Adrenal gland (tissue), 12 donors: ENCODE data around the gene GCSAM. TPM values are rescaled to one million over a fixed set of nuclear protein-coding genes. Genes with fewer than 3 reads are reported as not detected.

Source experiments
- DNase-seq, 7 donors: peaks; one replicate each; pipeline ENCODE4 v3.0.0-alpha.2; 2019 to 2020
- H3K27ac ChIP-seq, 5 donors: fragments of 200-600 bp; sonication (generic) in 4 of 5; 1 replicate in 3 of 5; 2 replicates in 2 of 5; pipeline versions ENCODE4 v1.5.1 to v1.8.0; 2016 to 2020; ENCODE audit warnings: mild to moderate bottlenecking in 1 of 5
- H3K27me3 ChIP-seq: fragments of 200-600 bp; 2 replicates; pipeline ENCODE4 v1.8.0; 2021
- H3K36me3 ChIP-seq, 2 donors: fragments of 200-600 bp; replicated peaks in 1 of 2; 1 replicate in 1 of 2; 2 replicates in 1 of 2; pipeline versions ENCODE4 v1.5.1 to v1.8.0; 2018 to 2022
- H3K4me1 ChIP-seq, 2 donors: fragments of 200-600 bp; replicated peaks in 1 of 2; 1 replicate in 1 of 2; 2 replicates in 1 of 2; pipeline versions ENCODE4 v1.5.1 to v1.8.0; 2018 to 2021
- H3K4me3 ChIP-seq, 4 donors: fragments of 200-600 bp; sonication (generic) in 3 of 4; one replicate each; pipeline ENCODE4 v1.5.1; 2016 to 2018
- H3K9me3 ChIP-seq, 3 donors: fragments of 200-600 bp; sonication (generic) in 1 of 3; replicated peaks in 1 of 3; 1 replicate in 2 of 3; 2 replicates in 1 of 3; pipeline versions ENCODE4 v1.5.1 to v1.8.0; 2016 to 2021
- POLR2A ChIP-seq, 2 donors: fragments of 450-650 bp; IDR thresholded peaks; one replicate each; pipeline ENCODE4 v1.6.1; 2017; ENCODE audit warnings: antibody characterized with exemption in 2 of 2, mild to moderate bottlenecking in 2 of 2, moderate library complexity in 1 of 2
- WGBS, 4 donors: extraction: QIAGEN DNeasy Blood & Tissue Kit in 2 of 4; methylation state at CpG; one replicate each; pipeline versions ENCODE4 v1.1.5 to v1.1.7; 2013 to 2017; 5-methylcytosine and 5-hydroxymethylcytosine counted together
- intact Hi-C, 2 donors: fragments of 100-400 bp; cut with DNase I; formaldehyde crosslinking; loops; one replicate each; pipeline versions ENCODE4 v1.14.1 to v1.15.0; 2022 to 2023
- polyA plus RNA-seq, 3 donors: library from polyadenylated mRNA; stranded (reverse); fragments of 200-250 nt in 2 of 3; fragments of 350-450 nt in 1 of 3; fragmentation: Illumina TruSeq in 1 of 3; extraction: RNeasy Lipid Tissue Mini Kit (QIAGEN cat#74804) in 1 of 3; gene quantifications; one replicate each; pipeline ENCODE4 v1.2.3, GENCODE V29; 2013 to 2014
- total RNA-seq, 9 donors: library from RNA; depleted of rRNA in 4 of 9; stranded (reverse); fragments of >200 nt in 4 of 9; fragments of 120-200 nt in 1 of 9; fragmentation: NEBNext Ultra II Directional in 1 of 9; extraction: Animal tissue kit (Norgen Biotek cat#: 25700) in 1 of 9; gene quantifications; one replicate each; pipeline versions ENCODE4 v1.1.0 to v1.2.4, GENCODE V29; 2013 to 2023
- TF ChIP-seq, protein P1 (sequence below), 6 experiments: fragments of 450-650 bp in 4 of 6; fragments of 200-600 bp in 2 of 6; sonication (generic) in 1 of 6; IDR thresholded peaks; 1 replicate in 5 of 6; 2 replicates in 1 of 6; pipeline versions ENCODE4 v1.5.1 to v1.8.0; 2016 to 2021; ENCODE audit warnings: antibody characterized with exemption in 6 of 6, mild to moderate bottlenecking in 2 of 6, moderate library complexity in 1 of 6
- donor health status: healthy with polysubstance abuse.
- donor health status: Bipolar disorder and iron deficiency.
- donor health status: DM: yes; HTN: yes; CAD: no.
- donor health status: DM: no; HTN: no; CAD: no.
- donor health status: DM: no; HTN: no; CAD: no.
- donor health status: DM: yes; HTN: yes; CAD: no.

Gene GCSAM
- total and polyA plus RNA-seq, 12 donors, result 0.07 to 1.8 (median 0.26) TPM; not detected in 5

DNA sequence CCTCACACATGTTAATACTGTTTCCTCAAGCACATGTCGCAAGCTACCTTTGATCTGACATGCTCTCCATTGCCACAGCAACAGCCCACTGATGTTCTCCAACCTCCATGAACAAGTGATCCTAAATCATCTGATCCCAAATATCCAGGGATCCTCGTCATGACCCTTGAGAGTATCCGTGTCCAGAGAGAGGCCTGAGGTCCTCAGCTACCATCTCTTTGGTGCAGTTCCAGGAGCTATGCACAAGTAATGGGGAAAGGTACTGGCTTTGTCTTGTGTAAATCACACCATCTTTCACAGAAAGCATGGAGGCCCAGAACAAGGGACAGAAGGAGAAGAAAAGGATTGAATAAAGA lies 2.4 kb downstream of the GCSAM start:
- Histone ChIP-seq H3K9me3 (no peaks in the 10 kb centered on the region), H3K4me1 (peaks cover 4 to 14% of the 10 kb centered on the region in 2 donors), H3K27ac (no peak overlapping the region), H3K36me3 (no peaks in the 10 kb centered on the region), H3K4me3 (no peak overlapping the region), H3K27me3 (no peaks in the 10 kb centered on the region)
- no peak for DNase-seq
- intact Hi-C loops, result no loop called here
- no peak for TF ChIP-seq POLR2A (IDR thresholded peaks at IDR 0.05)
- TF ChIP-seq, protein P1, sequence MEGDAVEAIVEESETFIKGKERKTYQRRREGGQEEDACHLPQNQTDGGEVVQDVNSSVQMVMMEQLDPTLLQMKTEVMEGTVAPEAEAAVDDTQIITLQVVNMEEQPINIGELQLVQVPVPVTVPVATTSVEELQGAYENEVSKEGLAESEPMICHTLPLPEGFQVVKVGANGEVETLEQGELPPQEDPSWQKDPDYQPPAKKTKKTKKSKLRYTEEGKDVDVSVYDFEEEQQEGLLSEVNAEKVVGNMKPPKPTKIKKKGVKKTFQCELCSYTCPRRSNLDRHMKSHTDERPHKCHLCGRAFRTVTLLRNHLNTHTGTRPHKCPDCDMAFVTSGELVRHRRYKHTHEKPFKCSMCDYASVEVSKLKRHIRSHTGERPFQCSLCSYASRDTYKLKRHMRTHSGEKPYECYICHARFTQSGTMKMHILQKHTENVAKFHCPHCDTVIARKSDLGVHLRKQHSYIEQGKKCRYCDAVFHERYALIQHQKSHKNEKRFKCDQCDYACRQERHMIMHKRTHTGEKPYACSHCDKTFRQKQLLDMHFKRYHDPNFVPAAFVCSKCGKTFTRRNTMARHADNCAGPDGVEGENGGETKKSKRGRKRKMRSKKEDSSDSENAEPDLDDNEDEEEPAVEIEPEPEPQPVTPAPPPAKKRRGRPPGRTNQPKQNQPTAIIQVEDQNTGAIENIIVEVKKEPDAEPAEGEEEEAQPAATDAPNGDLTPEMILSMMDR (IDR thresholded peaks at IDR 0.05), result no peak
- WGBS, 4 donors, result 80 to 91% (median 87%) methylated on average over 3 of the region's 3 CpGs

DNA sequence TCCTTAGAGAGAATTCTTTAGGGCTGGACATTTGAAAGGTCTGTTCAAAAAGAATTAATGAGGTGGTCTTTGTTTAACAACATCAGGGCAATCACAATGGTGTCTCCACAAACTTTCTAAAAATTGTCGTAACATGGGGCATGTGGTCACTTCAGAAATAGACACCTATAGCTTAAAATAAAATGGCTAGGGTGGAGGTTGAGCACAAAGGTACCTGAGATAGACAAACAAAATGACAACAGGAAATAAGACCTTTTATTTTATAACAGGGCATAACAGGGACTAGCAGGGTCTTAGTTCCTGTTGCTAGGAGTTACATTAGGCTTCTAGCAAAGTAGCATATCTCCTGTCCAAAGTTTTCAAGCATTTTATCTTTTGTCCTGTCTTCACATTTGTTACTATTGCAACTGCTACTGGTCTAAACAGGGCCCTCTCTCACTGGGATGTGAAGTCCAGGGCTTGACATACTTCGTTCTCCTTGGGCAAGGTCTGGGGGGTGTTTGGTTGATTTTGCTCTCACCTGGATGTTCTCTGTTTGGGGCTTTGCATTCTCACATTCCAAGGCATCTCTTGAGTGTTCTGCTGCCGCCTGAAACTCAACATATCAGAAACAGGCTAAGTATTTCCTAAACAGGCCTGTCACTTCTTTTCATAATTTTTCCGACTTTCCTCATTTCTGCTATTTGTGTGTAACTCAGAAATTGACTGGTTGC lies 3.0 kb downstream of the GCSAM start:
- Histone ChIP-seq H3K27me3 (no peaks in the 10 kb centered on the region), H3K4me3 (no peak overlapping the region), H3K27ac (no peak overlapping the region), H3K9me3 (no peaks in the 10 kb centered on the region), H3K4me1 (peaks cover 4 to 14% of the 10 kb centered on the region in 2 donors), H3K36me3 (no peaks in the 10 kb centered on the region)
- DNase-seq, result no peak
- WGBS, 4 donors, result 93 to 96% (median 94%) methylated on average over 4 of the region's 4 CpGs
- intact Hi-C loops, result no loop called here
- no peak for TF ChIP-seq POLR2A (IDR thresholded peaks at IDR 0.05)
- TF ChIP-seq, protein P1 (IDR thresholded peaks at IDR 0.05), result no peak

DNA sequence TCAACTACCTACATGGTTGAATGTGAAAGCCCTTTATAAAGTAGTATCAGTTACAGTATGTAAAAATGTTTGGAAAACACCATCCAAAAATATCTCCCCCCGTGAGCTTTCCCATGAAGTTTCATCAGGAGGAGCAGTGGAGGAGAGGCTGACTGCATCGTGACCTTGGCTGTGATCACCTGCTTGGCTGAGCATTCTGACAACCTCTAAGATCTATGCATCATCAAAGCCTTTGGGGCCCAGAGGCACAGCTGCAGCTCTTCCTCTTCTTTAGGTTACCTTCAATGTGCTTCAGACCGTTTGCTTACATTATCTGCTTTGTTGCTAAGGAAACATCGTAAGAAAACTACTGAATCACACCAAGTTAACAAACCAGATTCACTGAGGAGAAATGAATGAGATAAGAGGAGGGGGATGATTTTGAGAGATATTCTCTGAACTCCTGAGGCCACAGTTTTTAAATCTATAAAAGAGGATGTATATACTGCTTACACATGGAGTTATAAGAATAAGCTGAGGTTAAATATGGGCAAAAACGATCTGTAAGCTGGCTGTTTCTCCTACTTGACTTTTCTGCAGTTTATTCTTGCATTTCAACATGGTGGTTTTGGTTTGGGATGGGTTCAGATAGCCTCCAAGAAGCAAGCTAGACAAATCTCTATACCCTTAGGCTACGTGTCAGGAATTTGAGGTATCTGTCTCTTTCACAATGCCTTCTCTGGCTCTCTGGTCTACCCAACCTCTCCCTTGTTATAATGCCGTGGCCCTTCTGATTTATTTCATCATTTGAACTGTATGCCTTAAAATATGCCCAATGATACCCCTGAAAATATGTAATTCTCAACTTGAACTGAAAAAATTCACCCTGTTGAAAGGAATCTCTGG lies 4.0 kb downstream of the GCSAM start:
- no peaks in the 10 kb centered on the region for H3K9me3 ChIP-seq
- H3K4me1 ChIP-seq, result peaks cover 4 to 14% of the 10 kb centered on the region in 2 donors
- TF ChIP-seq, protein P1 (IDR thresholded peaks at IDR 0.05), result no peak
- no peak for TF ChIP-seq POLR2A (IDR thresholded peaks at IDR 0.05)
- no peak overlapping the region for H3K27ac ChIP-seq
- no peaks in the 10 kb centered on the region for H3K27me3 ChIP-seq
- no peaks in the 10 kb centered on the region for H3K36me3 ChIP-seq
- WGBS, 4 donors, result 61 to 73% (median 66%) methylated on average over 7 of the region's 7 CpGs
- H3K4me3 ChIP-seq, result no peak overlapping the region
- intact Hi-C loops, result no loop called here
- DNase-seq, result no peak
